Hepatocyte (in vitro differentiated cells): Measurements from ENCODE around the gene DAAM1.

ENCODE experiments used
- EZH2phosphoT487 ChIP-seq: fragments of 200-600 bp; sonication (generic); IDR thresholded peaks from one replicate; pipeline ENCODE4 v1.6.1; 2018; ENCODE audit warnings: antibody characterized with exemption, mild to moderate bottlenecking, low read depth, moderate library complexity; ENCODE audit not compliant: unreplicated experiment, severe bottlenecking
- TF ChIP-seq, protein P1 (sequence below): fragments of 200-600 bp; sonication (generic); IDR thresholded peaks from 2 replicates; pipeline ENCODE4 v1.5.1; 2016; ENCODE audit warnings: antibody characterized with exemption, mild to moderate bottlenecking; ENCODE audit not compliant: poor library complexity

DNA sequence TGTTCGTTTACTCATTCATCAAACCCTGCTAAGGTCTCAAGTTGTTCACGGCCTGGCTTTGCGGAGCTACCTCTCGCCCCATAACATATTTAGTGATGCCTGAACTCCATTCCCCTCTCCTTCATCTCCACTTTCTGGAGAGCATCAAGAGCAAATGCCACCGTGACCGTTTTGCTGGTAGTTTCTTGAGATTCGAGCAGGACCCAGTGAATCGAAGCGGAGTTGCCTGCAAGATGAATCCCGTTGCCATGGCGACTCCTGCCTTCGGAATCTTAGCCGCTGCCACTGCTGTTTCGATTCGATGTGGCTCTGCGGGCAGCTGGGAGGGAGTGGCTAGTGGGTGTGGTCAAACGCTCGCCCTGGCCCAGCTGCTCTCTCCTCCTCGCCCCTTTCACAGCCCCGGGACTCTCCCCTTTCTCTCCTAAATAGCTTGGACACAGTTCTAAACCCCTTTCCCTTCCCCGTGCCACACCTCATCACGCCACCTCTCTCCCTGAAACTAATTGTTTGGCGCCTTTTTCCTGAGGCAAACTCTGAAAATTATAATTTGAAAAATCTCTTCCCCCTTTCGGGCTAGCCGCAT lies 1.4 kb downstream of the DAAM1 start:
- TF ChIP-seq, protein P1, sequence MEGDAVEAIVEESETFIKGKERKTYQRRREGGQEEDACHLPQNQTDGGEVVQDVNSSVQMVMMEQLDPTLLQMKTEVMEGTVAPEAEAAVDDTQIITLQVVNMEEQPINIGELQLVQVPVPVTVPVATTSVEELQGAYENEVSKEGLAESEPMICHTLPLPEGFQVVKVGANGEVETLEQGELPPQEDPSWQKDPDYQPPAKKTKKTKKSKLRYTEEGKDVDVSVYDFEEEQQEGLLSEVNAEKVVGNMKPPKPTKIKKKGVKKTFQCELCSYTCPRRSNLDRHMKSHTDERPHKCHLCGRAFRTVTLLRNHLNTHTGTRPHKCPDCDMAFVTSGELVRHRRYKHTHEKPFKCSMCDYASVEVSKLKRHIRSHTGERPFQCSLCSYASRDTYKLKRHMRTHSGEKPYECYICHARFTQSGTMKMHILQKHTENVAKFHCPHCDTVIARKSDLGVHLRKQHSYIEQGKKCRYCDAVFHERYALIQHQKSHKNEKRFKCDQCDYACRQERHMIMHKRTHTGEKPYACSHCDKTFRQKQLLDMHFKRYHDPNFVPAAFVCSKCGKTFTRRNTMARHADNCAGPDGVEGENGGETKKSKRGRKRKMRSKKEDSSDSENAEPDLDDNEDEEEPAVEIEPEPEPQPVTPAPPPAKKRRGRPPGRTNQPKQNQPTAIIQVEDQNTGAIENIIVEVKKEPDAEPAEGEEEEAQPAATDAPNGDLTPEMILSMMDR: no peak
- no peak for TF ChIP-seq EZH2phosphoT487
